ENCODE data around the gene CD80. TPM values are rescaled to one million over a fixed set of nuclear protein-coding genes. Genes with fewer than 3 reads are reported as not detected.

The CD80 gene
- polyA plus RNA-seq, 1 of the 3 experiments (the other 2 are of a cell fraction), result not detected

DNA sequence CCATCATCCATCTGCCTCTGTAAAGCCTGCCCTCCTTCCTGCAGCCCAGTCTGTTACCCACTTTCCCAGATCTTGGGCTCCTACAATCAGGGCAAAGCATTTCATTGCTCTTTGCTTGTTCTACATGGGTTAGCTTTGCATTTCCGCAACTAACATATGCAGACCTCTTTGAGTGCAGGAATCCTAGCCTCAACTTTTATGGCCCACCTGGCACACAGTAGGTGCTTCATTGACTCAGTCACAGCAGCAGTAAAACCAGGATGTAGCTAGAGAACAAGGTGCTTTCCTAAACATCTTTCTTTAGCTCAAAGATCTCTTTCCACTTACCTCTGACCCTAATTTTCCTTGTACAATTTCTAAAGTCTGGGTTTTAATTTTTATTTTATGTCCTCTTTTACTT, 3.5 kb downstream of the CD80 start:
- Histone ChIP-seq H3K79me2 (ENCODE audit: insufficient read depth) (no peaks in the 10 kb centered on the region), H3K27me3 (ENCODE audit: insufficient read depth) (no peaks in the 10 kb centered on the region), H3K9me2 (no peaks in the 10 kb centered on the region), H3K4me2 (no peak overlapping the region), H3K9ac (no peak overlapping the region), H3K4me3 (ENCODE audit: low read depth in 2 of 2, low read length in 1 of 2) (no peak overlapping the region), H2AFZ (ENCODE audit: low read depth) (no peak overlapping the region), H3K9me3 (no peaks in the 10 kb centered on the region), H3K27ac (ENCODE audit: low read depth in 2 of 2, low read length in 1 of 2) (no peak overlapping the region), H3K36me3 (replicated peaks in 1 of 2; ENCODE audit: control insufficient read depth in 1 of 2, insufficient read depth in 2 of 2, low read length in 1 of 2) (no peaks in the 10 kb centered on the region), H4K20me1 (ENCODE audit: insufficient read depth) (no peaks in the 10 kb centered on the region), H3F3A (replicated peaks; ENCODE audit: insufficient read depth) (no peaks in the 10 kb centered on the region), H3K4me1 (ENCODE audit: control insufficient read depth in 1 of 2, insufficient read depth in 2 of 2, low read depth in 1 of 2, low read length in 1 of 2) (no peaks in the 10 kb centered on the region; a peak in 1 of 4 replicates)
- 90% methylated on average over 1 of the region's 1 CpG for WGBS (ENCODE audit: low lambda C conversion rate)
- TF ChIP-seq JUND (IDR thresholded peaks at IDR 0.05) (no peak), MEF2A (IDR thresholded peaks at IDR 0.05; ENCODE audit: borderline replicate concordance, low read depth) (no peak), GATA2 (CRISPR knock-in tag; IDR thresholded peaks at IDR 0.05) (no peak), EP300 (IDR thresholded peaks at IDR 0.05; ENCODE audit: borderline replicate concordance in 1 of 2, low read depth in 1 of 2, low read length in 1 of 2) (no peak), YY1 (IDR thresholded peaks at IDR 0.05; ENCODE audit: low read depth) (no peak), SIN3A (IDR thresholded peaks at IDR 0.05; ENCODE audit: borderline replicate concordance, low read depth, low read length) (no peak), FOSL2 (IDR thresholded peaks at IDR 0.05; ENCODE audit: borderline replicate concordance, low read depth) (no peak), TAF1 (IDR thresholded peaks at IDR 0.05; ENCODE audit: borderline replicate concordance, low read depth, low read length) (no peak)
- TF ChIP-seq, protein P1, sequence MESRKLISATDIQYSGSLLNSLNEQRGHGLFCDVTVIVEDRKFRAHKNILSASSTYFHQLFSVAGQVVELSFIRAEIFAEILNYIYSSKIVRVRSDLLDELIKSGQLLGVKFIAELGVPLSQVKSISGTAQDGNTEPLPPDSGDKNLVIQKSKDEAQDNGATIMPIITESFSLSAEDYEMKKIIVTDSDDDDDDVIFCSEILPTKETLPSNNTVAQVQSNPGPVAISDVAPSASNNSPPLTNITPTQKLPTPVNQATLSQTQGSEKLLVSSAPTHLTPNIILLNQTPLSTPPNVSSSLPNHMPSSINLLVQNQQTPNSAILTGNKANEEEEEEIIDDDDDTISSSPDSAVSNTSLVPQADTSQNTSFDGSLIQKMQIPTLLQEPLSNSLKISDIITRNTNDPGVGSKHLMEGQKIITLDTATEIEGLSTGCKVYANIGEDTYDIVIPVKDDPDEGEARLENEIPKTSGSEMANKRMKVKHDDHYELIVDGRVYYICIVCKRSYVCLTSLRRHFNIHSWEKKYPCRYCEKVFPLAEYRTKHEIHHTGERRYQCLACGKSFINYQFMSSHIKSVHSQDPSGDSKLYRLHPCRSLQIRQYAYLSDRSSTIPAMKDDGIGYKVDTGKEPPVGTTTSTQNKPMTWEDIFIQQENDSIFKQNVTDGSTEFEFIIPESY (IDR thresholded peaks at IDR 0.05; ENCODE audit: borderline replicate concordance, low read depth), result no peak
- TF ChIP-seq, protein P2, sequence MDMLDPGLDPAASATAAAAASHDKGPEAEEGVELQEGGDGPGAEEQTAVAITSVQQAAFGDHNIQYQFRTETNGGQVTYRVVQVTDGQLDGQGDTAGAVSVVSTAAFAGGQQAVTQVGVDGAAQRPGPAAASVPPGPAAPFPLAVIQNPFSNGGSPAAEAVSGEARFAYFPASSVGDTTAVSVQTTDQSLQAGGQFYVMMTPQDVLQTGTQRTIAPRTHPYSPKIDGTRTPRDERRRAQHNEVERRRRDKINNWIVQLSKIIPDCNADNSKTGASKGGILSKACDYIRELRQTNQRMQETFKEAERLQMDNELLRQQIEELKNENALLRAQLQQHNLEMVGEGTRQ (IDR thresholded peaks at IDR 0.05; ENCODE audit: borderline replicate concordance, low read depth, low read length), result no peak
- TF ChIP-seq, protein P3, sequence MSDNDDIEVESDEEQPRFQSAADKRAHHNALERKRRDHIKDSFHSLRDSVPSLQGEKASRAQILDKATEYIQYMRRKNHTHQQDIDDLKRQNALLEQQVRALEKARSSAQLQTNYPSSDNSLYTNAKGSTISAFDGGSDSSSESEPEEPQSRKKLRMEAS (IDR thresholded peaks at IDR 0.05; ENCODE audit: low read depth), result no peak
- POLR2A ChIA-PET, result interaction anchor here (1.0 kb wide), 1 partner anchor 82 kb away, joined by 6 read pairs; no protein-coding TSS in a partner anchor
- CTCF ChIA-PET, result interaction anchor here (0.9 kb wide), 1 partner anchor 94 kb away, joined by 3 read pairs; no protein-coding TSS in a partner anchor
- DNase-seq, result no peak

DNA sequence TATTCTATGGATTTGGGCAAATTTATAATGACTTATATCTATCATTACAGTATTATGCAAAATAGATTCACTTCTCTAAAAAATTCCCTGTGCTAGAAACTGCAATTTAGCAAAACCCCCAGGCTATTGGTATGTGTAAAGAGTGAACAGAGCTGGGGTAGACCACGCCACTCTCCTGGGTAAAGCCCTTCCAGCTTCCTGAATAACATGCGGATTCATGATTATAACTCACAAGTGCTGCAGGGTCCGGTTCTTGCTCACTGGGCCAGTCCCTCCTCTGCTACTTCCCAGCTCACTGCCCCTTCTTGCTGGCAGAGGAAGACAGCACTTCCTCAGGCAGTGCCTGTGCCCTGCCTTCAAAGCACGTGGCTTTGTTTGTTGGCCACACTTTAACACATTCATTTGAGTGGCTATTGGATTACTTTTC, 4.1 kb downstream of the CD80 start:
- no peaks in the 10 kb centered on the region for H3K9me2 ChIP-seq
- H3K4me3 ChIP-seq (ENCODE audit: low read depth in 2 of 2, low read length in 1 of 2), result no peak overlapping the region
- WGBS (ENCODE audit: low lambda C conversion rate), result 76% methylated on average over 4 of the region's 4 CpGs
- no peak overlapping the region for H3K27ac ChIP-seq (ENCODE audit: low read depth in 2 of 2, low read length in 1 of 2)
- no peaks in the 10 kb centered on the region for H4K20me1 ChIP-seq (ENCODE audit: insufficient read depth)
- no peaks in the 10 kb centered on the region for H3K79me2 ChIP-seq (ENCODE audit: insufficient read depth)
- TF ChIP-seq FOSL2 (IDR thresholded peaks at IDR 0.05; ENCODE audit: borderline replicate concordance, low read depth) (no peak), RAD21 (IDR thresholded peaks at IDR 0.05; ENCODE audit: low read length) (no peak), MEF2A (IDR thresholded peaks at IDR 0.05; ENCODE audit: borderline replicate concordance, low read depth) (no peak), NRF1 (IDR thresholded peaks at IDR 0.05; ENCODE audit: low read depth, low read length) (no peak)
- TF ChIP-seq, protein P1 (IDR thresholded peaks at IDR 0.05; ENCODE audit: borderline replicate concordance, low read depth), result no peak
- H3K4me2 ChIP-seq, result no peak overlapping the region
- H3K9me3 ChIP-seq, result no peaks in the 10 kb centered on the region
- ChIA-PET CTCF (interaction anchor here (0.9 kb wide), 1 partner anchor 95 kb away, joined by 3 read pairs; no protein-coding TSS in a partner anchor), POLR2A (interaction anchor here (1.0 kb wide), 1 partner anchor 83 kb away, joined by 6 read pairs; no protein-coding TSS in a partner anchor)
- H3K4me1 ChIP-seq (ENCODE audit: control insufficient read depth in 1 of 2, insufficient read depth in 2 of 2, low read depth in 1 of 2, low read length in 1 of 2), result no peaks in the 10 kb centered on the region; a peak in 1 of 4 replicates
- H3K36me3 ChIP-seq (replicated peaks in 1 of 2; ENCODE audit: control insufficient read depth in 1 of 2, insufficient read depth in 2 of 2, low read length in 1 of 2), result no peaks in the 10 kb centered on the region
- H3F3A ChIP-seq (replicated peaks; ENCODE audit: insufficient read depth), result no peaks in the 10 kb centered on the region
- DNase-seq, result no peak
- H3K27me3 ChIP-seq (ENCODE audit: insufficient read depth), result no peaks in the 10 kb centered on the region
- no peak overlapping the region for H2AFZ ChIP-seq (ENCODE audit: low read depth)
- H3K9ac ChIP-seq, result no peak overlapping the region

Measured in SK-N-SH (cell line).